ENCODE data around the gene UNC119.
"Not testable (repeated sequence)": the region's sequence is repeated elsewhere in the genome, so short reads cannot be mapped to it uniquely, and the experiment has no call there.

UNC119 gene

GRCh38 chr17:28527181-28527681 lies 25.2 kb downstream of the UNC119 start:
- no peak for DNase-seq (ENCODE audit: low read depth)

DNA sequence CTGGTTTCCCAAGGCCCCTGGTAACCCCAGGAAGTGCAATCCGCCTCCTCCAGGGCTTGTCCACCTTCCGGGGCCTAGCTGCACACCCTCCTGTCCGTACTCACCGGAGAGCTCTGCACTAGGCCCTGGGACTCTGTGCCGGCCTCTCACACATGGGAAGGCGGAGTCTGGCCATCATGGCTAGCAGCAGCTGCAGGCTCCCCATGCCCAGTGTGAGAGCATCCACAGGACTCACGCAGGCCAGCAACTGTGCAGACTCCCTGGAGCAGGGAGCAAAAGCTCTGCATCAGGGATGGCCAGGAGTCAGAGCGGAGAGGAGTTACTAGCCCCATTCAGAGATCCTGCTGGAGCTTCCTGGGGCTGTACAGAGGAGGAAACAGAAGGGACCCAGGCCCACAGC lies 26.0 kb downstream of the UNC119 start:
- no peak overlapping the region for H3K4me3 ChIP-seq (ENCODE audit: low read depth, low read length)
- DNase-seq (ENCODE audit: low read depth): no peak

More at GRCh38 chr17:28527181-28527681, 25.2 kb downstream of the UNC119 start:
- H3K4me3 ChIP-seq (ENCODE audit: low read depth, low read length): no peak overlapping the region

GRCh38 chr17:28524476-28525424 lies 27.7 kb downstream of the UNC119 start:
- H3K4me3 ChIP-seq (ENCODE audit: low read depth, low read length): no peak overlapping the region
- DNase-seq (ENCODE audit: low read depth): peak; percentile 16

DNA sequence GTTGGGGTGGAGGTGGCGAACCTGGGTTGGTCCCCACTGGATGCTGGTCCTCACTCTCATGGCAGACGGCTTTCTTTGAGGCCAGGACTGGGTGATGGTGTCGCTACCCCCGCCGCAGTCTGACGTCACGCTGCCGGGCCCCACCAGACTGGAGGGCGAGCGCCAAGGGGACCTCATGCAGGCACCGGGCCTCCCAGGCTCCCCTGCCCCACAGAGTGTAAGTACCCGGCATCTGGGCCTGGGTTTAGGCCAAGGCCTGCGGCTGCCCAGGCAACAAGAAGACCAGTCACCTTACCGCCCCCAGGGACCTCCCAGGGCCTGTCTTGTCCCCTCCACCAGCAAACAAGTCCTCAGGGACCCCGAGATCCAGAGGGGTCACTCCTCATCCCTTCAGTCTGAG lies 28.5 kb downstream of the UNC119 start:
- no peak overlapping the region for H3K4me3 ChIP-seq (ENCODE audit: low read depth, low read length)
- DNase-seq (ENCODE audit: low read depth): no peak

DNA sequence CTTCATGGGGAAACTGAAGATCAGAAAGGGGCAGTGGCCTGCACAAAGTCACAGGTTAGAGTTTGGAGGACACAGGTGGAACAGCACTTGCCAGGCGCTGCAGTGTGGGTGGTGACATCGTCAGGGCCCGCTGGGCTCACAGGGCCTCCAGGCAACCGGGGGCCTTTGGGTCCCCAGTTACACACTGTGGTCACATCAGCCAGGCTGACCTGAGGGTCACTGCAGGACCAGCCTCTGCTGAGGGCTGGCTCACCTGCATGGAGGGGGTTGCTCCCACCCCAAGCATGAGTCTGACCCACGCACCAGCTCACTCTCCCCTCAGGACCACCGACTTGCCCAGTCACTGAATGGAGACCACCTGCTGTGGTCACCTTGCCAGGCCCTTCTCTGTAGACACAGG lies 29.2 kb downstream of the UNC119 start:
- DNase-seq (ENCODE audit: low read depth): no peak

GRCh38 chr17:28522281-28522680 lies 30.1 kb downstream of the UNC119 start:
- not testable (repeated sequence) for DNase-seq (ENCODE audit: low read depth); H3K4me3 ChIP-seq (ENCODE audit: low read depth, low read length)

More for the DNA sequence above, 29.2 kb downstream of the UNC119 start:
- no peak overlapping the region for H3K4me3 ChIP-seq (ENCODE audit: low read depth, low read length)

GRCh38 chr17:28521311-28522085 lies 30.9 kb downstream of the UNC119 start:
- no peak overlapping the region for H3K4me3 ChIP-seq (ENCODE audit: low read depth, low read length)
- DNase-seq (ENCODE audit: low read depth): no peak

- no peak for DNase-seq (ENCODE audit: low read depth)
- no peak overlapping the region for H3K4me3 ChIP-seq (ENCODE audit: low read depth, low read length)
Measured at GRCh38 chr17:28520687-28521086, 31.7 kb downstream of the UNC119 start.

- no peak overlapping the region for H3K4me3 ChIP-seq (ENCODE audit: low read depth, low read length)
- no peak for DNase-seq (ENCODE audit: low read depth)
Measured at GRCh38 chr17:28519236-28519635, 33.2 kb downstream of the UNC119 start.

- DNase-seq (ENCODE audit: low read depth): no peak
- no peak overlapping the region for H3K4me3 ChIP-seq (ENCODE audit: low read depth, low read length)
Measured at GRCh38 chr17:28518578-28518977, 33.8 kb downstream of the UNC119 start.

DNA sequence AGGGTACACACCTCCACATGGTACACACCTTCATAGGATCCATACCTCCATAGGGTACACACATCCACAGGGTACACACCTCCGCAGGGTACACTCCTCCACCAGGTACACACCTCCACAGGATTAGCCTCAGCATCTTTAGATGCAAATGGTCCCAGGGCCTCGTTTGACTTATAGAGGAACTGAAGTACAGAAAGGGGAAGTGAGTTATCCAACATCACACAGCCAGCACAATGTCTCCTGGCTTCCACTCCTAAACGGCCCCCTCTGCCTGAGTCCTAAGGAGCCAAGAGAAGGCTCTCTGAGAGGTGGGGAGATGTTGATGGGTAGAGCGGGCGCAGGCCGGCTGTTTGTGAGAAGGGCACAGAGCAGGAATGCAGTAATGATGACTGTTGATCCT lies 34.3 kb downstream of the UNC119 start:
- no peak overlapping the region for H3K4me3 ChIP-seq (ENCODE audit: low read depth, low read length)
- DNase-seq (ENCODE audit: low read depth): no peak

DNA sequence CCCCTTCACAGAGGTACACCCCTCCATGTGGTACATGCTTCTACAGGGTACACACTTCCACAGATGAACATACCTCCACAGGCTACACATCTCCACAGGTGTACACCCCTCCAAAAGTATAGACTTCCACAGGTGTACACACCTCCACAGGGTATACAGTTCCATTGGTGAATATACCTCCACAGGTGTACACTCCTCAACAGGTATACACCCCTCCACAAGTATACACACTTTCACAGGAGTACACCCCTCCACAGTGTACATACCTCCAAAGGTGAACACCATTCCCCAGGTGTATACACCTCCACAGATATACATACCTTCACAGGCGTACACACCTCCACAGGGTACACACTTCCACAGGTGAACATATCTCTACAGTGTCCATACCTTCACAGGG lies 36.9 kb downstream of the UNC119 start:
- H3K4me3 ChIP-seq (ENCODE audit: low read depth, low read length): no peak overlapping the region
- no peak for DNase-seq (ENCODE audit: low read depth)

DNA sequence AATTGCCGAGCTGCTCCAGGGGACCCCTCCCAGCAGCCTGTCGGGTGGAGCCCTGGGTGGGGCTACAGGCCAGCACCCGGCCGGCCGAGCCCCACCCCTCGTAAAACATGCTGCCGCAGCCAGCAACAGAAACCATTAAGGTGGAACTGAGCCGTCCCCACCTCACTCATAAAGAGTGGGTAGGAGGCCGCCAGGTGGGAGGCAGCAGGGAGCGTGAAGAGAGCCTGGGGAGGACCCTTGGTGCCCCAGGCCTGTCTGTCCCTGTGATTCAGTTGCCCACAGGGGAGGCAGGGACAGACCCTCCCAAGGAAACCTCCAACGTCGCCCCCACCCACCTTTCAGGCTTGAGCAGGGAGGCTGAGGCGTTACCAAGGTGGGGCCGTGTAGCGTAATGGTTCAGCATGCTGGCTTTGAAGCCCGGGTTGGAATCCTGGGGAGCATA lies 37.8 kb downstream of the UNC119 start:
- no peak overlapping the region for H3K4me3 ChIP-seq (ENCODE audit: low read depth, low read length)
- DNase-seq (ENCODE audit: low read depth): no peak

GRCh38 chr17:28513476-28513875 lies 38.9 kb downstream of the UNC119 start:
- no peak for DNase-seq (ENCODE audit: low read depth)
- H3K4me3 ChIP-seq (ENCODE audit: low read depth, low read length): no peak overlapping the region

DNA sequence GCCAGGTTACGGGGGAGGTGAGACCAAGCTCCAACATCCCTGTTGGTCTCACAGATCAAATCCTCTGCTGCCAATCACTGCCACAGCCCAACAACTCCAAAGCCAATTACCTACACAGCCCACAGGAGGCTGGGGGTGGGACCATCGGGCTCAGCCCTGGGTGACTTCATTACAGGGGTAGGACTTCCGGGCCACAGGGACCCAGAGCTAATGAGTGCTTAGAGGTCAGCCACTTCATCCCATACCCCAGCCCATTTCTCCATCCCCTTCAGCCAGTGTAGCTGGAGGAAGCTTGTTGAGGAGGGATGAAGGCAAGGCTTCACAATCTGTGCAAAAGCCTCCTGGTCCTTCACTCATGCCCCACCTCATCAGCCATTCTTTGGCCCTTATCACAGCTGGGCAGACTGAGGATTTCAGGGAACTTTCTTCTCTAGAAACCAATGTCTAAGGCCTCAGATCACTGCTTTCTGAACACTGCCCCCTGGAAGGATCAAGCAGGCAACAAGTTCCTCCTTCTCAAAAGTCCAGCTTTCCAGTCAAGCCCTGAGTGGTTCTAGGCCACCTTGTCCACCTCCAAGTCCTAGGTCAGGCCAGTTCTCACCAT lies 40.5 kb downstream of the UNC119 start:
- no peak for DNase-seq (ENCODE audit: low read depth)
- no peak overlapping the region for H3K4me3 ChIP-seq (ENCODE audit: low read depth, low read length)

- no peak for DNase-seq (ENCODE audit: low read depth)
- no peak overlapping the region for H3K4me3 ChIP-seq (ENCODE audit: low read depth, low read length)
Measured at GRCh38 chr17:28509789-28510188, 42.6 kb downstream of the UNC119 start.

DNA sequence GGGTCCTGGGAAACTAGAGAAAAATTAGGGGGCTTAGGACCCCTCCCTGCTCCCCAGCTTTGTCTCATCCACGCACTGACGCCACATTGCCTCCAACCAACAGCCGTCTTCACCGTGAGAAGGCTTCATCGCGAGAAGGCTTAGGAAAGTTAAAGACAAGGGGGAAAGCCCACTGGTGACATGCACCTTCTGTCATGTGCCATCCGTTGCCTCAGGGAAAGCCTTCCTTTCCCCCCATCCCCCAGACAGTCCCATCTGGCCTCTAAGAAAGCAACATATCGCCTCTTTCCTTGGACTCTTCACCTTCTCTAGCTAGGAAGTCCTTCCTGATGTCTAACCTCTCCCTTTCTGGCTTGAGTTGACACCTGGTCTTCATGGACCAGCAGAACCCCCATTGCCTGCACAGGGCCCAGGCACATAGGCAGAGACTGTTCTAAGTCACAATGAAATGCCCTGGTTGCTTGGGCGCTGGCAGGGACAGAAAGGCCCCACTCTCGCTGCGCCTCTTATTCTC lies 44.2 kb downstream of the UNC119 start:
- no peak overlapping the region for H3K4me3 ChIP-seq (ENCODE audit: low read depth, low read length)
- no peak for DNase-seq (ENCODE audit: low read depth)

- no peak for DNase-seq (ENCODE audit: low read depth)
- H3K4me3 ChIP-seq (ENCODE audit: low read depth, low read length): no peak overlapping the region
Measured at GRCh38 chr17:28507567-28508203, 44.7 kb downstream of the UNC119 start.

Measured in skeletal muscle cell (primary cell).